Panc1 (cell line): ENCODE measurements around the gene DLG2.

Source experiments
- POLR2AphosphoS5 ChIP-seq: IDR thresholded peaks from 2 replicates; pipeline ENCODE4 v1.6.1; 2012; ENCODE audit warnings: mild to moderate bottlenecking, low read depth, low read length, moderate library complexity
- SIN3A ChIP-seq: IDR thresholded peaks from 2 replicates; pipeline ENCODE4 v1.6.1; 2012; ENCODE audit warnings: low read depth, mild to moderate bottlenecking, low read length, moderate library complexity, borderline replicate concordance; ENCODE audit not compliant: insufficient read depth
- TCF7L2 ChIP-seq: IDR thresholded peaks from 2 replicates; pipeline ENCODE4 v1.6.1; 2011; ENCODE audit warnings: mild to moderate bottlenecking, low read depth, low read length, inconsistent platforms
- TF ChIP-seq, protein P1 (sequence below): fragments of 450-650 bp; IDR thresholded peaks from 2 replicates; pipeline ENCODE4 v1.5.1; 2017; ENCODE audit warnings: mild to moderate bottlenecking
- TF ChIP-seq, protein P2 (sequence below), 2 experiments: IDR thresholded peaks; 2 replicates each; pipeline ENCODE4 v1.6.1; 2011 to 2012; ENCODE audit warnings: low read depth in 2 of 2, control low read depth in 1 of 2, low read length in 1 of 2, mild to moderate bottlenecking in 1 of 2, moderate library complexity in 1 of 2; ENCODE audit not compliant: insufficient read depth in 1 of 2

DNA sequence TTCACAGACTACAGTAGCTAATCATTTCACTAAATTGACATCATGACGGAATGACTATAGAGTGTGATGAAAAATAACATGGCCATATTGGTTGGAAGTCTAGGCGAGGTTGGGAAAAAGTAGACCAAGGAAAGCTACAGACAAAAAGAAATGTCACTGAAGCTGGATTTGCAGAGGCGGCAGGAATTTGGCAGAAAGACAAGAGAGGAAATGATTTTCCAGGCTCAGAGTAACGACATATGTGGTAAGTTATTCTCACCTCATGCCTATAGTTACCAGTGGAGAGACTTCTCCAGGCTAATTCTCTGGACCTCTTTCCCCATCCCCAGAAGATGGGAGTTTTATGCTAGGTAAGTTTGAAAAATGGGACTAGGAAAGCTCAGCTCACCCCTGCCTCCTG lies 1335.1 kb downstream of the DLG2 start:
- TF ChIP-seq, protein P1, sequence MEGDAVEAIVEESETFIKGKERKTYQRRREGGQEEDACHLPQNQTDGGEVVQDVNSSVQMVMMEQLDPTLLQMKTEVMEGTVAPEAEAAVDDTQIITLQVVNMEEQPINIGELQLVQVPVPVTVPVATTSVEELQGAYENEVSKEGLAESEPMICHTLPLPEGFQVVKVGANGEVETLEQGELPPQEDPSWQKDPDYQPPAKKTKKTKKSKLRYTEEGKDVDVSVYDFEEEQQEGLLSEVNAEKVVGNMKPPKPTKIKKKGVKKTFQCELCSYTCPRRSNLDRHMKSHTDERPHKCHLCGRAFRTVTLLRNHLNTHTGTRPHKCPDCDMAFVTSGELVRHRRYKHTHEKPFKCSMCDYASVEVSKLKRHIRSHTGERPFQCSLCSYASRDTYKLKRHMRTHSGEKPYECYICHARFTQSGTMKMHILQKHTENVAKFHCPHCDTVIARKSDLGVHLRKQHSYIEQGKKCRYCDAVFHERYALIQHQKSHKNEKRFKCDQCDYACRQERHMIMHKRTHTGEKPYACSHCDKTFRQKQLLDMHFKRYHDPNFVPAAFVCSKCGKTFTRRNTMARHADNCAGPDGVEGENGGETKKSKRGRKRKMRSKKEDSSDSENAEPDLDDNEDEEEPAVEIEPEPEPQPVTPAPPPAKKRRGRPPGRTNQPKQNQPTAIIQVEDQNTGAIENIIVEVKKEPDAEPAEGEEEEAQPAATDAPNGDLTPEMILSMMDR, result no peak
- TF ChIP-seq, protein P2, sequence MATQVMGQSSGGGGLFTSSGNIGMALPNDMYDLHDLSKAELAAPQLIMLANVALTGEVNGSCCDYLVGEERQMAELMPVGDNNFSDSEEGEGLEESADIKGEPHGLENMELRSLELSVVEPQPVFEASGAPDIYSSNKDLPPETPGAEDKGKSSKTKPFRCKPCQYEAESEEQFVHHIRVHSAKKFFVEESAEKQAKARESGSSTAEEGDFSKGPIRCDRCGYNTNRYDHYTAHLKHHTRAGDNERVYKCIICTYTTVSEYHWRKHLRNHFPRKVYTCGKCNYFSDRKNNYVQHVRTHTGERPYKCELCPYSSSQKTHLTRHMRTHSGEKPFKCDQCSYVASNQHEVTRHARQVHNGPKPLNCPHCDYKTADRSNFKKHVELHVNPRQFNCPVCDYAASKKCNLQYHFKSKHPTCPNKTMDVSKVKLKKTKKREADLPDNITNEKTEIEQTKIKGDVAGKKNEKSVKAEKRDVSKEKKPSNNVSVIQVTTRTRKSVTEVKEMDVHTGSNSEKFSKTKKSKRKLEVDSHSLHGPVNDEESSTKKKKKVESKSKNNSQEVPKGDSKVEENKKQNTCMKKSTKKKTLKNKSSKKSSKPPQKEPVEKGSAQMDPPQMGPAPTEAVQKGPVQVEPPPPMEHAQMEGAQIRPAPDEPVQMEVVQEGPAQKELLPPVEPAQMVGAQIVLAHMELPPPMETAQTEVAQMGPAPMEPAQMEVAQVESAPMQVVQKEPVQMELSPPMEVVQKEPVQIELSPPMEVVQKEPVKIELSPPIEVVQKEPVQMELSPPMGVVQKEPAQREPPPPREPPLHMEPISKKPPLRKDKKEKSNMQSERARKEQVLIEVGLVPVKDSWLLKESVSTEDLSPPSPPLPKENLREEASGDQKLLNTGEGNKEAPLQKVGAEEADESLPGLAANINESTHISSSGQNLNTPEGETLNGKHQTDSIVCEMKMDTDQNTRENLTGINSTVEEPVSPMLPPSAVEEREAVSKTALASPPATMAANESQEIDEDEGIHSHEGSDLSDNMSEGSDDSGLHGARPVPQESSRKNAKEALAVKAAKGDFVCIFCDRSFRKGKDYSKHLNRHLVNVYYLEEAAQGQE (IDR thresholded peaks at IDR 0.05; ENCODE audit: insufficient read depth in 1 of 2, low read depth in 2 of 2, low read length in 1 of 2), result no peak
- TF ChIP-seq POLR2AphosphoS5 (no peak), SIN3A (no peak), TCF7L2 (no peak)
